Breast epithelium (tissue), 3 donors: ENCODE data around the gene TPK1.

Source experiments
- POLR2AphosphoS5 ChIP-seq, 3 donors: sonication (generic); formaldehyde crosslinking; IDR thresholded peaks; one replicate each; pipeline ENCODE4 v1.6.1; 2017; ENCODE audit warnings: antibody characterized with exemption in 3 of 3
- TF ChIP-seq, protein P1 (sequence below), 3 donors: fragments of 450-650 bp; IDR thresholded peaks; one replicate each; pipeline ENCODE4 v1.5.1; 2016 to 2017; ENCODE audit warnings: antibody characterized with exemption in 3 of 3, mild to moderate bottlenecking in 3 of 3, moderate library complexity in 3 of 3

DNA sequence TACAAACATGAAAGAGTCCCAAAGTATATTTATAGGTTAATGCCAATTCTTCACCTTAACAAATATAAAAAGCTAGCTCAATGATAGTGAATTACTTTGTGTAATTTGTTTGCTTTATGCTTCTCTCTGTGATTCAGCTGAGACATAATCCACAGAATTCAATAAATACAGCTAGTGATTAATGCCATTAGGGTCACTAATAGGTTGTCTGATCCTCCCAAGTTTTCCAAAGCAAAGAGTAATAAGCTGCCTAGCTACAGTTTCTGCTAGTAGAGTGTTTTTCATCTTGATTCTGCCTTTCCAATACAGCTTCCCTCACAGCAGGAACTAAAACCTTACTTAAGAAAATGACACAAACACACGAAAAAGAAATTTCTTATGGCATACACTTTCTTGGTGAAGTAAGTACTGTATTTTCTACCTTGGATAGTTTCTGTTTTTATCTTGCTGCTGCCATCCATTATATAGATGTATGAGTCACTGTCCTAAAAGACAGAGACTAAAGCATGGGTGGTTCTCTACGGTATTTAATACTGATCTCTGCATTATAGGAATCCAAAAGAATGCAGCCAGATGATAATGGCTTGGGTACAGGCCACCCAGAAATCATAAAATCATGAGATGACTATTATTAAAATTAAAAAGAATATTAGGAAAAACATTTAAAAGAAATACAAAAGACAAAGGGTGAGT, 170.0 kb downstream of the TPK1 start:
- no peak for TF ChIP-seq POLR2AphosphoS5 (IDR thresholded peaks at IDR 0.05)
- TF ChIP-seq, protein P1, sequence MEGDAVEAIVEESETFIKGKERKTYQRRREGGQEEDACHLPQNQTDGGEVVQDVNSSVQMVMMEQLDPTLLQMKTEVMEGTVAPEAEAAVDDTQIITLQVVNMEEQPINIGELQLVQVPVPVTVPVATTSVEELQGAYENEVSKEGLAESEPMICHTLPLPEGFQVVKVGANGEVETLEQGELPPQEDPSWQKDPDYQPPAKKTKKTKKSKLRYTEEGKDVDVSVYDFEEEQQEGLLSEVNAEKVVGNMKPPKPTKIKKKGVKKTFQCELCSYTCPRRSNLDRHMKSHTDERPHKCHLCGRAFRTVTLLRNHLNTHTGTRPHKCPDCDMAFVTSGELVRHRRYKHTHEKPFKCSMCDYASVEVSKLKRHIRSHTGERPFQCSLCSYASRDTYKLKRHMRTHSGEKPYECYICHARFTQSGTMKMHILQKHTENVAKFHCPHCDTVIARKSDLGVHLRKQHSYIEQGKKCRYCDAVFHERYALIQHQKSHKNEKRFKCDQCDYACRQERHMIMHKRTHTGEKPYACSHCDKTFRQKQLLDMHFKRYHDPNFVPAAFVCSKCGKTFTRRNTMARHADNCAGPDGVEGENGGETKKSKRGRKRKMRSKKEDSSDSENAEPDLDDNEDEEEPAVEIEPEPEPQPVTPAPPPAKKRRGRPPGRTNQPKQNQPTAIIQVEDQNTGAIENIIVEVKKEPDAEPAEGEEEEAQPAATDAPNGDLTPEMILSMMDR (IDR thresholded peaks at IDR 0.05) = no peak
